KOPT-K1 (cell line): ENCODE data around the gene THEMIS.
"Not testable (repeated sequence)": the region's sequence is repeated elsewhere in the genome, so short reads cannot be mapped to it uniquely, and the experiment has no call there.

Source experiments
- H3K27ac ChIP-seq: fragments of 200-600 bp; sonication (generic); 2 replicates; pipeline ENCODE4 v1.5.1; 2016; ENCODE audit warnings: antibody characterized with exemption, mild to moderate bottlenecking, low read depth, low read length; ENCODE audit not compliant: poor library complexity, severe bottlenecking
- H3K36me3 ChIP-seq: fragments of 200-600 bp; sonication (generic); 2 replicates; pipeline ENCODE4 v1.5.1; 2017; ENCODE audit warnings: antibody characterized with exemption, mild to moderate bottlenecking, low read length, moderate library complexity; ENCODE audit not compliant: insufficient read depth
- H3K9me3 ChIP-seq: fragments of 200-600 bp; sonication (generic); 2 replicates; pipeline ENCODE4 v1.5.1; 2017; ENCODE audit warnings: antibody characterized with exemption, low read length, mild to moderate bottlenecking; ENCODE audit not compliant: insufficient read depth, poor library complexity, severe bottlenecking

Gene THEMIS

GRCh38 chr6:127891731-127892326, 9.0 kb downstream of the THEMIS start:
- peaks cover 12% of the 10 kb centered on the region for H3K9me3 ChIP-seq
- peaks cover 55% of the 10 kb centered on the region for H3K36me3 ChIP-seq
- H3K27ac ChIP-seq, result peak overlapping the region; percentile 23

- peaks cover 17% of the 10 kb centered on the region for H3K9me3 ChIP-seq
- peak overlapping the region; percentile 31 for H3K27ac ChIP-seq
- H3K36me3 ChIP-seq, result peaks cover 52% of the 10 kb centered on the region
Observed at GRCh38 chr6:127886603-127887002, 14.3 kb downstream of the THEMIS start.

DNA sequence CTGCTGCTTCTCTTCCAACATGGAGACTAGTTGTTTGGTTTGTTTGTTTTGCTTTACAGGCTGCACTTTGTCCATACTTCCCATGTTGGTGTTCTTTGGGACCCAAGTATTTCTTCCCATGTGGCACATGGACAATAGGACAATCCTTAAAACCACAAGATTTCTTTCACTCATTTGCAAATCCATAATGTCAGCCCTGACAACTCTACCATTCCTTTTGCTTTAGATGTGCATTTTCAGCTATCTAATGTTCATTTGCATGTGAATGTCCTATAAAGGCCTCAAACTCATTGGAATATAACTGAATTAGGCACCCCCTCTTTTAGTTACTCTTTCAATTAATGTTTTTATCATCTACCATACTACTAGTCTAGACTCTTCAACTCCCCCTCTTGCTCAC, 16.7 kb downstream of the THEMIS start:
- Histone ChIP-seq H3K9me3 (peaks cover 17% of the 10 kb centered on the region), H3K36me3 (peaks cover 30% of the 10 kb centered on the region), H3K27ac (peak overlapping the region; percentile 49)

DNA sequence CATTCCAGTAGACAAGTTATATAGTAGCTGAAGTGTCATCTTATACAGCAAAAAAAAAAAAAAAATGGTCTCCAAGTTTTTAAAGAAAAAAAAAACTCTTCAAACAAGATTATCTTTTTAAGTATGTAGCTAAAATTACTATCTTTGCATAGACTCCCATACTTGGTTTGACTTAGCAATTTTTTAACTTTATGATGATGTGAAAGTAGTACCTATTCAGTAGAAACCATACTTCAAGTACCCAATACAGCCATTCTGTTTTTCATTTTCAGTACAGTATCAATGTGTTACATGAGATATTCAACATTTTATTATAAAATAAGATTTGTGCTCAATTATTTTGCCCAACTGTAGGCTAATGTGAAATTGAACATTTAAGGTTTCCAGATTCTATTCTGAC, 18.9 kb downstream of the THEMIS start:
- Histone ChIP-seq H3K27ac (peak overlapping the region; percentile 87), H3K36me3 (peaks cover 12% of the 10 kb centered on the region)
- not testable (repeated sequence) for H3K9me3 ChIP-seq

- H3K36me3 ChIP-seq, result peaks cover 11% of the 10 kb centered on the region
- H3K9me3 ChIP-seq, result peaks cover under 1% of the 10 kb centered on the region
- H3K27ac ChIP-seq, result peak overlapping the region; percentile 87
Observed at GRCh38 chr6:127880429-127880828, 20.4 kb downstream of the THEMIS start.

GRCh38 chr6:127879685-127880084, 21.2 kb downstream of the THEMIS start:
- H3K9me3 ChIP-seq, result peaks cover 8% of the 10 kb centered on the region
- H3K36me3 ChIP-seq, result peaks cover 19% of the 10 kb centered on the region
- H3K27ac ChIP-seq, result peak overlapping the region; percentile 87

- H3K36me3 ChIP-seq, result peaks cover 34% of the 10 kb centered on the region
- peaks cover 24% of the 10 kb centered on the region for H3K9me3 ChIP-seq
- H3K27ac ChIP-seq, result peak overlapping the region; percentile 87
Observed at GRCh38 chr6:127878115-127878514, 22.7 kb downstream of the THEMIS start.

- peaks cover 42% of the 10 kb centered on the region for H3K36me3 ChIP-seq
- peak overlapping the region; percentile 87 for H3K27ac ChIP-seq
Observed at GRCh38 chr6:127877231-127877630, 23.6 kb downstream of the THEMIS start.

GRCh38 chr6:127869772-127870404, 31.0 kb downstream of the THEMIS start:
- Histone ChIP-seq H3K36me3 (peaks cover 65% of the 10 kb centered on the region), H3K9me3 (peaks cover 29% of the 10 kb centered on the region)

More at GRCh38 chr6:127877231-127877630, 23.6 kb downstream of the THEMIS start:
- peaks cover 33% of the 10 kb centered on the region for H3K9me3 ChIP-seq

DNA sequence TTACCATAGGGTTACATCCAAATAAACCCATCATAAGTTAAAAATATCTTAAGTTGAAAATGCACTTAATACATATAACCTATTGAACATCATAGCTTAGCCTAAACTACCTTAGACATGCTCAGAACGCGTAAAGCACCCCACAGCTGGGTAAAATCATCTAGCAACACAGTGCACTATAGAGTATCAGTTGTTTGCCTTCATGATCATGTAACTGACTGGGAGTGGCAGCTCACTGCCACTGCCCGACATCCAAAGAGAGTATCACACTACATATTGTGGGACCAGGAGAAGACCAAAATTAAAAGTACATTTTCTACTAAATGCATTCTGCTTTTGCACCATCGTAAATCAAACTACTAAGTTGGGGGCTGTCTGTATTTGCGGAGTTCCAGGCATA, 31.7 kb downstream of the THEMIS start:
- Histone ChIP-seq H3K27ac (no peak overlapping the region), H3K9me3 (peaks cover 22% of the 10 kb centered on the region), H3K36me3 (peaks cover 66% of the 10 kb centered on the region)

More at GRCh38 chr6:127869772-127870404, 31.0 kb downstream of the THEMIS start:
- no peak overlapping the region for H3K27ac ChIP-seq

- no peak overlapping the region for H3K27ac ChIP-seq
- peaks cover 14% of the 10 kb centered on the region for H3K9me3 ChIP-seq
- peaks cover 66% of the 10 kb centered on the region for H3K36me3 ChIP-seq
Observed at GRCh38 chr6:127868338-127868737, 32.5 kb downstream of the THEMIS start.

DNA sequence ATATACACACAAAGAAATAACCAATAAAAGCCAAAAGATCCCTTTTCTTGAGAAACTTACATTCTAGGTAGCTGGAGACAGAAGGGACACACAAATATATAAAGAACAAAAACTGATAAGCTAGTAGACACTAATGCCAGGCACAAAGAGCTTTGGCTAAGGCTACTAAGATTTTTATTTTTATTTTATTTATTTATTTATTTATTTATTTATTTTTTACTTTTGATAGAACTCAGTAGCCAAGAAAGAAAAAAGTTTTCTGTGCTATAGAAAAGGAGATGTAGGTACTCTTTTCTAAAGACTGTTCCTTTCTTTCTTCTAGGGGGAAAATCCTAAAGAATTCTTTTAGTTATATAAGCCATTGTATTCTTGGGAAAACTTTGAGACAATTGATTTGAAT, 34.1 kb downstream of the THEMIS start:
- peaks cover 60% of the 10 kb centered on the region for H3K36me3 ChIP-seq
- H3K27ac ChIP-seq, result no peak overlapping the region
- no peaks in the 10 kb centered on the region for H3K9me3 ChIP-seq

- Histone ChIP-seq H3K27ac (no peak overlapping the region), H3K36me3 (peaks cover 56% of the 10 kb centered on the region), H3K9me3 (no peaks in the 10 kb centered on the region)
Observed at GRCh38 chr6:127865108-127865507, 35.8 kb downstream of the THEMIS start.

GRCh38 chr6:127864701-127865100, 36.2 kb downstream of the THEMIS start:
- H3K36me3 ChIP-seq, result peaks cover 56% of the 10 kb centered on the region
- H3K9me3 ChIP-seq, result no peaks in the 10 kb centered on the region
- H3K27ac ChIP-seq, result no peak overlapping the region

DNA sequence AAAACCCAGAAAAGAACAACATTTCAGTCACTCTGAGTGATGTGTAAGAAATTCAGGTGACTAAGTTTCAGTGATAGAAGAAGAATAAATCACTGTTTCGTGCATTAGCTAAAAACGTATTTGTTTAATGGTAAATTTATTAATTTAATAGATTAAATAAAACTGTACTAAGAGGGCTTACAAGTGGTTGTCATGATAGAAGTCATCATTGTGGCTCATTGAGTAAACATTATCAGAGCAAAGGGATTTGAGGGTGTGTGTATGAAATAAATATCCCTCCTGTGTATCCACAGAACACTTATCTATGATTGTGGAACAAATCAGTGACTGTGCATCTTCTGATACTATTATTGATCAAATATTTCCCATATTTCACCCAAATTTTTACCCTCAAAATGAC, 40.1 kb downstream of the THEMIS start:
- H3K36me3 ChIP-seq, result peaks cover 47% of the 10 kb centered on the region
- no peak overlapping the region for H3K27ac ChIP-seq
- H3K9me3 ChIP-seq, result no peaks in the 10 kb centered on the region

- Histone ChIP-seq H3K27ac (no peak overlapping the region), H3K9me3 (no peaks in the 10 kb centered on the region), H3K36me3 (peaks cover 45% of the 10 kb centered on the region)
Observed at GRCh38 chr6:127859956-127860355, 40.9 kb downstream of the THEMIS start.
